Activated CD4-positive, alpha-beta memory T cell treated with anti-CD3 and anti-CD28 coated beads, Interleukin-2, amount 10 ng/mL, durations not matched to agents 7 days and 5 days (primary cell): Measurements from ENCODE around the gene TBXAS1. TPM values are rescaled to one million over a fixed set of nuclear protein-coding genes. Genes with fewer than 3 reads are reported as not detected.

Experiments
- total RNA-seq, 2 experiments: library from RNA; stranded (reverse); gene quantifications; one replicate each; pipeline ENCODE4 v1.2.3, GENCODE V29; 2021

The TBXAS1 gene
- total RNA-seq, 2 experiments from 2014 or later: 27.4 to 28.7 TPM

Other genes with a start within 250 kb of the TBXAS1 start
- 10 to 100 TPM; 24.0 to 25.2 TPM for gene HIPK2, start 51.3 kb upstream of the TBXAS1 start, total RNA-seq
- 100 to 1,000 TPM; 146 to 151 TPM for gene PARP12, start 233.7 kb downstream of the TBXAS1 start, total RNA-seq